Erythroblast (primary cell): Measurements from ENCODE around the gene GDF9.
"Not testable (repeated sequence)": the region's sequence is repeated elsewhere in the genome, so short reads cannot be mapped to it uniquely, and the experiment has no call there.

Experiments used
- DNase-seq, 2 experiments: peaks; one replicate each; lab custom pipeline; 2025; lab: John Stamatoyannopoulos, UW
- GATA1 ChIP-seq: IDR thresholded peaks from 2 replicates; pipeline ENCODE4 v1.6.1; 2011; ENCODE audit warnings: low read depth, mild to moderate bottlenecking, control low read depth, low read length, moderate library complexity
- POLR2A ChIP-seq: IDR thresholded peaks from 2 replicates; pipeline ENCODE4 v1.6.1; 2011; ENCODE audit warnings: mild to moderate bottlenecking, low read length

Gene GDF9

GRCh38 chr5:132860742-132861141 is 5.5 kb downstream of the GDF9 start:
- no peak for TF ChIP-seq POLR2A
- no peak for TF ChIP-seq GATA1
- DNase-seq, result no peak

- DNase-seq, result no peak
- TF ChIP-seq GATA1 (no peak), POLR2A (no peak)
These were observed 6.3 kb downstream of the GDF9 start for GRCh38 chr5:132859889-132860437.

- TF ChIP-seq GATA1, result no peak
- DNase-seq, result no peak
These were observed 10.3 kb downstream of the GDF9 start for GRCh38 chr5:132856011-132856410.

GRCh38 chr5:132854992-132855391 is 11.3 kb downstream of the GDF9 start:
- not testable (repeated sequence) for DNase-seq

GRCh38 chr5:132854301-132854700 is 12.0 kb downstream of the GDF9 start:
- no peak for TF ChIP-seq GATA1
- no peak for TF ChIP-seq POLR2A

GRCh38 chr5:132853790-132854189 is 12.5 kb downstream of the GDF9 start:
- no peak for DNase-seq
- no peak for TF ChIP-seq GATA1
- TF ChIP-seq POLR2A, result no peak

More at GRCh38 chr5:132854301-132854700, 12.0 kb downstream of the GDF9 start:
- DNase-seq, result no peak

GRCh38 chr5:132853323-132853722 is 12.9 kb downstream of the GDF9 start:
- no peak for TF ChIP-seq GATA1
- TF ChIP-seq POLR2A, result no peak
- no peak for DNase-seq

- DNase-seq, result no peak
- no peak for TF ChIP-seq GATA1
- TF ChIP-seq POLR2A, result no peak
These were observed 16.2 kb downstream of the GDF9 start for GRCh38 chr5:132850066-132850465.

GRCh38 chr5:132849347-132849746 is 16.9 kb downstream of the GDF9 start:
- TF ChIP-seq POLR2A, result no peak
- no peak for TF ChIP-seq GATA1
- DNase-seq, result no peak

- TF ChIP-seq GATA1 (no peak), POLR2A (no peak)
- DNase-seq, result no peak
These were observed 18.0 kb downstream of the GDF9 start for GRCh38 chr5:132848270-132848669.

GRCh38 chr5:132841305-132841704 is 25.0 kb downstream of the GDF9 start:
- TF ChIP-seq POLR2A, result no peak
- TF ChIP-seq GATA1, result no peak
- DNase-seq, result no peak

- TF ChIP-seq GATA1 (no peak), POLR2A (no peak)
- no peak for DNase-seq
These were observed 25.4 kb downstream of the GDF9 start for GRCh38 chr5:132840896-132841295.

- TF ChIP-seq GATA1 (no peak), POLR2A (no peak)
- DNase-seq, result no peak
These were observed 26.0 kb downstream of the GDF9 start for GRCh38 chr5:132840313-132840712.

- DNase-seq, result no peak
- TF ChIP-seq GATA1 (no peak), POLR2A (no peak)
These were observed 26.6 kb downstream of the GDF9 start for GRCh38 chr5:132839426-132840301.

- no peak for DNase-seq
- TF ChIP-seq POLR2A (no peak), GATA1 (no peak)
These were observed 27.6 kb downstream of the GDF9 start for GRCh38 chr5:132838516-132839282.
